Activated CD4-positive, CD25-positive, alpha-beta regulatory T cell treated with anti-CD3 and anti-CD28 coated beads, Interleukin-2, amount 50 U/mL, for 24 hours (primary cell): ENCODE results near the gene SLC8A3.
"Not testable (repeated sequence)": the region's sequence is repeated elsewhere in the genome, so short reads cannot be mapped to it uniquely, and the experiment has no call there.

Source experiments
- ATAC-seq, 2 donors: fragments of 150-1000 bp; cut with Tn5 transposase; one replicate each; pipeline ENCODE4 v1.10.0; 2021; ENCODE audit warnings: mild to moderate bottlenecking in 1 of 2, moderate library complexity in 1 of 2

The SLC8A3 gene, protein sequence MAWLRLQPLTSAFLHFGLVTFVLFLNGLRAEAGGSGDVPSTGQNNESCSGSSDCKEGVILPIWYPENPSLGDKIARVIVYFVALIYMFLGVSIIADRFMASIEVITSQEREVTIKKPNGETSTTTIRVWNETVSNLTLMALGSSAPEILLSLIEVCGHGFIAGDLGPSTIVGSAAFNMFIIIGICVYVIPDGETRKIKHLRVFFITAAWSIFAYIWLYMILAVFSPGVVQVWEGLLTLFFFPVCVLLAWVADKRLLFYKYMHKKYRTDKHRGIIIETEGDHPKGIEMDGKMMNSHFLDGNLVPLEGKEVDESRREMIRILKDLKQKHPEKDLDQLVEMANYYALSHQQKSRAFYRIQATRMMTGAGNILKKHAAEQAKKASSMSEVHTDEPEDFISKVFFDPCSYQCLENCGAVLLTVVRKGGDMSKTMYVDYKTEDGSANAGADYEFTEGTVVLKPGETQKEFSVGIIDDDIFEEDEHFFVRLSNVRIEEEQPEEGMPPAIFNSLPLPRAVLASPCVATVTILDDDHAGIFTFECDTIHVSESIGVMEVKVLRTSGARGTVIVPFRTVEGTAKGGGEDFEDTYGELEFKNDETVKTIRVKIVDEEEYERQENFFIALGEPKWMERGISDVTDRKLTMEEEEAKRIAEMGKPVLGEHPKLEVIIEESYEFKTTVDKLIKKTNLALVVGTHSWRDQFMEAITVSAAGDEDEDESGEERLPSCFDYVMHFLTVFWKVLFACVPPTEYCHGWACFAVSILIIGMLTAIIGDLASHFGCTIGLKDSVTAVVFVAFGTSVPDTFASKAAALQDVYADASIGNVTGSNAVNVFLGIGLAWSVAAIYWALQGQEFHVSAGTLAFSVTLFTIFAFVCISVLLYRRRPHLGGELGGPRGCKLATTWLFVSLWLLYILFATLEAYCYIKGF

DNA sequence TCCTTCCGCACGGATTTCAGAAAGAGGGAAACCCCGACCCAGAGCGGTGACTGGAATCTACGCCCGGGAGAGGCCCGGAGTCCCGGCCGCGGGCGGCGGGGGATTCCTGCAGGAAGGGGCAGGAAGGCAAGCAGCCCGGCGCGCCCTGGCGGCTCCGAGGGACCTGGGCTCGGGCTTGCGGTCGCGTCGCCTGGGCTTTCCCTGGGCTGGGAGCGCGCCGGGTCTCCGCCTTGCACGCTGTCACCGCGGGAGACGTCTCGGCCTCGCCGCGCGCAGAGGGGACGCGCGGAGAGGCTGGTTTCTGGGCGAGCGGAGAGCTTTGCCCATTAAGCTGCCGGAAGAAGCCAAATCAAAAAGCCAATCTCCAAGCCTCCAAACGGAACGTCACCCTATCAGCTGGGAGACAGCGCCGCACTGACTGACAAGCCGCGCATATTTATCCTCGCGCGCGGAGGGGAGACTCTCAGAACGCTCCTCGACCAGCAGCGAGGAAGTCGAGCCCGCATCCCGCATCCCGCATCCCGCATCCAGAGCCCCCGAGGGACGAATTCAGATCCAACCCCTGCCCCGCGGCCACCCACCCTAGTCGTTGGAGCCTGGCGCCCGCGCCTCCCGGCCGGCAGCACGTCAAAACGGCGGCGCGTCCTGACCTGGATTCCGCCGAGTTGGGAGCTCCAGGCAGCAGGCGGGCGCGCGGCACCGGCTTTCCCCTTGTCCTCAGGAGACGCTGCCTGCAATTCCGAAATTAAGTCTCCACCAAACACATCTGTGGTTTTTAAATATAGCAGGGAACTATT, at the start of gene SLC8A3:
SLC8A3 (minus strand) TSS at position 293 of the 797 bp plus-strand sequence. CDS start 20,529 bp downstream, outside the sequence.
- peak; percentile 34 to 36 for ATAC-seq

DNA sequence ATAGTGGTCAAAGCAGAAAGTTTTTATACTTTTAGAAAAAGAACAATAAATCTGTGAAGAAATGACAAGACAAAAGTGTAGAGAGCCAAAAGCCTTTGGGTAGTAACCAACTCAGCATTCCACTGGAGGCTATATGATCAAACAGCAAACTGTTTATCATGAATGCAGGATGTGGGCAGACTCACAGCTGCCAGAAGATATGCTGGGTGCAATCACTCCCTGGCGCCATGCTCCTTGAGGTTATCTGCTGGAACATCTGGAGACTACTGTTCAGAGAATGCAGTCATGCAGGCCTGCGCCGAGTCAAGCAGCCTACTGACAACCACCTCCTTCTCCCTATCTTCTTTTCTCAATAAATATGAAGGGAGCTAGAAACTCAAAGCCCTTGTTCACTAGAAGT, 49.0 kb upstream of the SLC8A3 start:
- ATAC-seq, result no peak

DNA sequence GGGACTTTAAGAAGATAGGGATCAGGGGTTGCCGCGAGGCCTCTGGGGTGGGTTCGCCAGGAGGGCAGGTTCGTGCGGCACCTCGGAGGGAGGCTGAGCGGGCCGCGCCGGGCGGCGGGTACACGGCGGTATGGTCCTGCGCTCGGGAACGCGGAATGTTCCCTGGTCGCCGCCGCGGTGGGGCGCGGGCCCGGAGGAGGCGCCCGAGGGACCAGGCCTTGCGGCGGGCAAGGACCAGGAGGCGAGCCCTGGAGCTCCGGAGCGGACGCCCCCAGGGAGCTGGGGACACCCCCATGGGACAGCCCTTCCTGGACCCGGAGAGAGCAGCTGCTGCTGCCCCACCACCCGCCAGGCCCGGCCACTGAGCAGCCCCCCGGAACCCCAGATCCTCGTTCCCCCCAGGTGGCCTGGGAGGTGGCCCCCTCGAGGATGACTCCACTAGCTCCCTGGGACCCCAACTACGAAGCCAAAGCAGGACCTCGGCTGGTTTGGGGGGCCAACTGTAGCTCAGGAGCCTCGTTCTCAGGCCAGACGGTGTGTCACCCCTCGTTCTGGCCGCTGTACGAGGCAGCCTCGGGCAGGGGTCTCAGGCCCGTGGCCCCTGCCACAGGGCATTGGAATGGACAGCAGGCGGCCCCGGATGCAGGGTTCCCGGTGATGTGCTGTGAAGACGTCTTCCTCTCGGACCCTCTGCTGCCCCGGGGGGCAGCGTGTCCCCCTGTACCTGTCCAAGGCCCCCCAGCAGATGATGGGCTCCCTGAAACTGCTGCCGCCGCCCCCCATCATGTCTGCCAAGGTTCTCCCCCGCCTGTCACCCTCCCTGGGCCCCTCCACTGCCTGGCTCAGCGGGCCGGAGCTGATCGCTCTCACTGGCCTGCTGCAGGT, 45.6 kb upstream of the SLC8A3 start:
- ATAC-seq, result no peak

DNA sequence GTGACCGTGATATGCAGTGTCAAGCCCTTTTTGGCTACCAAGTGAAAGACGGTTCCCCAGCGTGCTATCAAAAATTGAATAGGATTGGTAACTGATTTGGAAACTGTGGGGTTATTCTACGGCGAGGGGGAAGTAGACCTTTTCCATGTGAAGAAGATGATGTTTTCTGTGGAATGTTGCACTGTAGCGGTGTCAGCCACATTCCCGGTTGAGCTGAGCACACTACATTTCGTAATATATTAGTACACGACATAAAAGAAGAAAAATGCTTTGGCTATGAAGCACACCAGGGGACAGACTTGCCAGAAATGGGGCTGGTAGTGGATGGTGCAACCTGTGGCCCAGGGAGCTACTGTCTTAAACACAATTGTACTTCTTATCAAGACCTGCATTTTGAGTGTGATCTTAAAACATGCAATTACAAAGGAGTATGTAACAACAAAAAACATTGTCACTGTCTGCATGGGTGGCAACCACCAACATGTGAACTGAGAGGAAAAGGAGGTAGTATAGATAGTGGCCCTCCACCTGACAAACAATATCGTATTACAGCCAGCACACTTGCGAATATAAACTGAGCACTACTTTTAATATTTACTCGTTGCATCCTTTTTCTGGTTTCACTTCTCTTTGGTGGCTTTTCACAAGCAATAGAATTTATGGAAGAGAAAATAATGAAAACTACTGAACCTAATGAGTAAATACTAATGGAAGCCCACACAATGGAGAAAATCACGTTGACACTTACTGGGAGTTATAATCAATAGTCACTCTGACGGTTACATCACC, 43.2 kb upstream of the SLC8A3 start:
- not testable (repeated sequence) for ATAC-seq

DNA sequence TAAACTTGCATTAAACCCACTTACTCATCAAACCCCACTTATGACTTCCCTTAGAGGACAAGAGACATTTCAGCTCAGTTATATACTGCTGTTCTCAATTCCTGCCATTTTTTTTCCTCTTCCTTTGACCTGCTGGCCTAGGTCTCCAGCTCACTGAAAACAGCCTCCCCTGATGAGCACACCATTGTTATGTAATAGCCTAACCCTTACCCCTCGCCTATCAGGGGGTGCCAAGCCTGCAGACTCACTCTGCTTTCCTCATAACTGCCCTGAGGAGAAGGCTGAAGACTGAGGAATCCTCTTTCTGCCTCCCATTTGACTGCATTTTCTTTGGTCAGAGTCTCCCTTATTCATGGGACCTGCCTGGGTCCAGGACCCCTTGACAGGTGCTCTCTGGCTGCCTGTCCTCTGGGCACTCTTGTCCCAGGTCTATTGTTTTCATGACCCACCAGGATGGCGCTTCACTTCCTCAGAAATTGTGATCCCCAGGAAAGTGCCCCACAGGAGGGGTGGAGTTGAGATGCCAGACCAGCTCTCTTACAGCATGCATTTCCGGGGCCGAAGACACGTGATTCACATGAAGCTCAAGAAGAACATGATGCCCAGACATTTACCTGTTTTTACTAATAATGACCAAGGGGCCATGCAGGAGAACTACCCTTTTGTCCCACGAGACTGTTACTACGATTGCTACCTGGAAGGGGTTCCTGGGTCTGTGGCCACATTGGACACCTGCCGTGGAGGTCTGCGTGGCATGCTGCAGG, 41.3 kb upstream of the SLC8A3 start:
- ATAC-seq, result not testable (repeated sequence)

DNA sequence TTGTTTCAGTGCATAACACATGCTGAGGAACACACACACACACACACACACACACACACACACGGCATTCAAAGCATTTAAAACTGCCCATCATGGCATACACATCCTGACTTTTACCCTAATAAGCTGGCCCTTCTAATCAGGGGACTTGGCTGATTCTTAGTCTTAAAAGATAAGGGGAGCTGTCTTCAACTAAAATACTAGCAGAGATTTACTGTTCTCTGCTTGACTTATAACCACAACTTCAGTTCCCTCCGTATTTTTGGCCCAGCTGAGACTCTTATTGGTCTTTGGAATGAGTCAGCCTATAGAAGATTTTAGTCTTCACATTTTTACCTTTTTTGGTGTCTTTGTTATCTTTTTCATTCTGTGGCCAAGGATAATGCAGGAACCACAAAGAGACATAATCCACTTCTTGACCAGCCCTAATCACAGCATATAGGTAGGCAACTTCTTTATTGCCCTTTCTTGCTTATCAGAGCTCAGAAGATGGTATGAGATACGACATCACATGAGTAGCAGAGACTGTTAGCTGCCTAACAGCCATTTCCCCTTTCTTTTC, 25.1 kb upstream of the SLC8A3 start:
- no peak for ATAC-seq

DNA sequence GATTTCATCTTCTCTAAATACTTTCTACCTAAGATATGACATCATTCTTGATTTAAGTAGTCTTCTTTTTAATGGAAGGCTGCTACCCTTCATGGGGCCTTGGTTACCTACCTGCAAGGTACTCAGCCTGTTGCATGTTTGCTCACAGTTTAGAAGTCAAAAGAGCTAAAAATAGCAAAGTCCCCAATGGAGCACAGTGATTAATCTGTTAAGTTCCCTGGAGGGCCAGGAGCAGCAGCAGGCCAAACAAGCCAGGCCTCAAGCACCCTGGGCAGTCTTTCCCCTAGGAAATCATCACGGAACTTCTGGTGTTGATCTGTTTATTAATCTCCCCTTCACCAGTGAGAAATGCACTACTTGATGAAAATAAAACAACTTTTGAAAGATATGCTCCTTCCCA, 24.0 kb upstream of the SLC8A3 start:
- no peak for ATAC-seq

DNA sequence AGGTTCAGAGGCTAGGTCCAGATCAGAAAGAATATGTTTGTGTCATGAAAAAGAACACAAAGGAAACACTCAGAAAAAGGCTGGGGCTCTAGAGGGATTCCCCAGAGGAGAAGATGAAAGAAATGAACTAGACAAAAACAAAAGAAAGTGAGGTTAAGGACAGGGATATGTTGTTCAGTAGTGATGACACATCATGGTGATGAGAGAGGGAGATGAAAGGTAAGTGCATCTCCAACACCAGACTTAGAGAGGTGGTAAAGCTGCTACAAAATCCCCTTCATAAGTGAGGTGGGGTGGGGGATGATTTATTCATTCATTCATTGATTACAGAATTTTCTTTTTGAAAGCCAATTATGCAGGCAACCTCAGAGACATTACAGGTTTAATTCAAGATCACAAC, 19.6 kb upstream of the SLC8A3 start:
- no peak for ATAC-seq

DNA sequence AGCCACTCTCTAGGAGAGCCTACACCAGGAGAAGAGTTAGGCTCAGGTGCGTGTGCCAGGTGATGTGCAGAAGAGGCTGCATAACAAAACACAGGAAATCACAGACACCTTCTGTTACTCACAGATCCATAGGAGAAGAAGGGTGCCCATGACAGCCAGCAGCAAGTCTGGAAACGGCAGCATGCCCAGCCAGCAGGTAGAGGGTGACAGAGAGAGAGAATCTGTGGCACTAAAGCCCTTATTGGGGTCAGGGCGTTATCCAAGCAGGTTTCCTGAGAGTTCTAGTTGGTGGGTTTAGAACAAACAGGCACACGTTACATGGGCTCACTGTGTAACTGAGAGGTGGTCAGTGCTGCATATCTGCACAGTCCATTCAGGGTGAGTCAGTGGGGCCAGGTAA, 14.9 kb upstream of the SLC8A3 start:
- ATAC-seq, result no peak

DNA sequence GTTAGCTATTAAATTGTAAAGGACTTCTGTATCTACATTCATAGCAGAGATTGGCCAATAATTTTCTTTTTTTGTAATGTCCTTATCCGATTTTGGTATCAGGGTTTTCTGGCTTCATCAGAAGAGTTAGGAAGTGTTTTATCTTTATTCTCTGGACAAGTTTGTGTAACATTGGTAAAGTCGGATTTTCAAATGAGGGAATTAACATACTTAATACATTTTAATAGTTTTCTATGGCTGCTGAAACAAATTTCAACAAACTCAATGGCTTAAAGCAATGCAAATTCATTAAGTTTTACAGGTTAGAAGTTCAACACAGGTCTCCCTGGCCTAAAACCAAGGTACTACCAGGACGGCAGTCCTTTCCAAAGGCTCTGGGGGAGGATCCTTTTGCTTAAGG, 13.2 kb upstream of the SLC8A3 start:
- no peak for ATAC-seq

DNA sequence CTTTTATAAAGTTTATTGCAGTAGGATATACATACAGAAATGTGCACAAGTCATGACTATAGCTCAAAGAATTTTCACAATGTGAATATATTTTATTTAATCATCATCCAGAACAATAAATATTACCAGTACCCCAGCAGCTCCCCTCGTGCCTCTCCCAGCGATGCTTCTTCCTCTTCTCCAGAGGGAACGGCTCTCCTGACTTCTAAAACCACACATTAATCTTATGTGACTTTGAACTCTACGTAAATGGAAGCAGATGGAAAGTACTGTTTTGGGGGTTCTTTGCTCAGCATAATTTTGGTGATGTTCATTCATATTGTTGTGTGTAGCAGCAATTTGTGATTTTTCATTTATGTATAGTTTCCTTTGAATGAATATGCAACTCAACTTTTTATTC, 4.6 kb upstream of the SLC8A3 start:
- ATAC-seq, result no peak

DNA sequence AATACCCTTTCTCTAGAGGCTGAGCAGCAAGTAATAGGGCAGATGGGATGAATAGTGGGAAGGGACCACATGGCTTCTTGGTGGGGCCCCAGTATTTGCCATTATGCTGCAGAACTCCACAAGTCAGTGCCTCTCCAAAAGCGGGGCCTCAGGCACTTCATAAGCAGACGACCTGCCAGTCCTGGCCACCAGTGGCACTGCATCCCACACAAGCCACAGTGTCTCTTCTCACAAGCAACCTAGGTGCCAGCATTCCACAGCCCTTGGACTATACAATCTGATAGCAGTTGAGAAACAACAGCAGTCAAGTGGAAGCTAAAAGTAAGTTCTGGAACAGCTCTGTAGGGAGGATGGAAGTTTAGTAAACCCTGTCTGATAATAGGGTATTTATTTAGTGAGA, 4.2 kb upstream of the SLC8A3 start:
- ATAC-seq, result no peak

DNA sequence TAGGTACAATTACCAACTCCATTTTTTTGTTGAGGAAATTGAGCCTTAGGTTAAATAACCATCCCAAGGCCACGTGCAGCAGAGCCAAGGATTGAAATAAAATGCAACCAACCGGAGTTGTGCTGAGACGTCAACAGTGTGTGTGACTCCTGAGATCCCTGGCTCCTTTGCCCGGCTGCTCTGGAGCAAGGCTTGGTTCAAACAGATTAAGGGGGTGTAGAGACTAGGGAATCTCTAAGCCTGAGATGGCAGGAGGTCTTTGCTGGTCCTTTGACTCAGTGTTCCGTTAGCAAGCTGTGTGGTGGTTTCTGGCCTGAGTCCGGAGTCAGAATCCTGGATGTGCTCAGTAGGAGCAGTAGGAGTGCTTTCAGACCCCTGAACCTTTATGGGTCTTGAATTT, 1.4 kb upstream of the SLC8A3 start:
- ATAC-seq, result no peak

DNA sequence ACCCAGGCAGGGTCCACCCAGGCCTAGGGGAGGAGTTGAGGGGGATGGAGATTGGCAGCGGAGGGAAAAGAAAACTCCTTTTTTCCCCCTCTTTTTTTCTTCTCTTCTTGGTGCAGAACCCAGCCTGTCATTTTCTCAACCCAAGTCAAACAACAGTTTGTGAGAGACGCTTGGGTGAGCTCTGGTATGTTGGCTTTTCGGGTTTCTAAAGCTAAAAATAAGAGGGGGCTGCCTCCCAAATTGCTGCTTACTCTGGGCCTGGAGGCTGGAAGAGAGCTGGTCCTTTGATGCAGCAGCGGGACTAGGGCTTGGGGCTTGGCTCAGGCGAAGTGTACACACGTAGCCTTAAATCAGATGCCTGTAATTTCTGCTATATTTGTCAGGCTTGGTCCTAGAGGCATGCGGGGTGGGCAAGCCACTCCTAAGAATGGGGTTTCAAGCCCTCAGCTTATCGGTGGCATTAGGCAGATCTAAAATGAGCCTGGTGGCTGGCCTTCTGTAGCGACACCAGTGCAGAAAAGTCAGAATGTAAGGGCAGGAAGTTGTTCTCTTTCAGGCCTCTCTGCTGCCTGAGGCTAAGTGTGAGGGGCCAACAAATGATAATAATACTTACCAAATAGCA, 816 bp upstream of the SLC8A3 start:
- no peak for ATAC-seq

DNA sequence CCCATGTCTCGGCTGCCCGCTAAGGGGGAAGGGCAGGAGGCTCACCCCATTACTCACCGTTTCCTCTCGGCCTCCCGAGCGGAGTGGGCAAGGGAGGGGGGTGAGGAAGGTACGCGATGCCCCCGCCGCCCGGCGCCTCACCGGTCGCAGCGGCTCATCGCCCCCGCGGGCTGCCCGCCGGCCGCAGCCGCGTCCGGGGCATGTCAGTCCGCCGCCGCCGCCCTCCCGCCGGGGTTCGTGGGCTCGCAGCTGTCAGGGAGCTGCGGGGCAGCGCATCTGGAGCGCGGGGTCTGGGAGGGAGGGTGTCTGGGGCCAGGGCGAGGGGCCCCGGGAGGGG, 461 bp downstream of the SLC8A3 start:
- ATAC-seq, result peak in 1 of 2 donors; percentile 14

DNA sequence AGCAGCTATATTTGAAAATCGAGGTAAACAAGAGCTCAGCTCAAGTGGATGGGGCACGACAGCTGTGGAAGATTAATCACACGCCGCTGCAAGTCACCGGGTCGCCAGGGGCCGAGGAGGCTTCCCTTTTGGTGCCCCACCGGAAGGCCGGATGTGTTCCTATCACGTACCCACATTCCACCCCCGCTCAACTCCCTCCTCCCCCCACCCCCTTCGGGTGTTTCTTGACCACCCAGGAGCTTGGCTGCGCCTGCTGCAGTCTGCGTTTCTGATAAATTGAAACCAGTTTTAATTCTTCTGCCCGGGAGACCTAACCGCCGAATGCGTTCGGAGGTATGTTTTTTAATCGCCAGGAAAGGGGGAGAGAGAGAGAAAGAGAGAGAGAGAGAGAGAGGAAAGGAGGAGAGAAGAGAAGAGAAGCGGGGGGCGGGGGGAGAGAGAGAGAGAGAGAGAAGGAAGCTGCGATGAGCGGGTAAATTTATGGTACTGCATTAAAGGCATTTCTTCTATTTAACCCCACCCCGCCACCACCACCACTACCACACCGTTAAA, 1.8 kb downstream of the SLC8A3 start:
- ATAC-seq, result no peak

DNA sequence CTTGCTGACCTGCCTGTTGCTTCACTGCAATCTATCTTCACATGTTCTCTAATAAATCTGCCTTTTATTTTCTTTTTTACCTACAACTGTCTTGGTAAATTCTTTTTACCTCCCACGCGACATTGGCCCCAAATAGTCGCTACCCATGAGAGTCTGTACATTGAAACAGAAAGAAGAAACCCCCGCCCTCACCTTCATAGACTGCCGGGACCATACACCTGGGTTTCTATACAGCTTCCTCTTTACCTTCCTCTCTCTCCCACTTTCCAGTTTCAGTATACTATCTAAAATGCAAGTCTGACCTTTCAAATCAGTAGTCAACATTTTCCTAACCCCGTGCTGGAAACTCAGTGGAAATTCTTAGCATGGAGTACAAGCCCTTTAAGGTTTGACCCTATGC, 4.8 kb downstream of the SLC8A3 start:
- no peak for ATAC-seq

DNA sequence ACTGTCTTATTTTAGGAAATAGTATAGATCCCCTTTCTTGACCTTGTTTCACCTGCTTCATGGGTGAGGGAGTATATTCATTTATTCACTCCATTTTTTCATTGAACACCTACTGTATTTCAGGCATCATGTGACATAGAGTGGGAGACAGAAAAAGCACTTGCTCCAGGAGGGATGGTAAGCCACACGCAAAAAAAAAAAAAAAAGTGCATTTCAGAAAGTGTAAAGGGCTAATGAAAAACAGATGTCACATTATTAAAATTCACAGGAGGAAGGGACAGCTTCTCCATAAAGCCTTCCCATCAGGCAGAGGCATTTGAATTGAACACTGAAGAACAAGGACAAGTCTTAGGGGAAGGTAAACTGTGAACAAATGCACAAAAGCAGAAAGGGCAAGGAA, 7.5 kb downstream of the SLC8A3 start:
- no peak for ATAC-seq

DNA sequence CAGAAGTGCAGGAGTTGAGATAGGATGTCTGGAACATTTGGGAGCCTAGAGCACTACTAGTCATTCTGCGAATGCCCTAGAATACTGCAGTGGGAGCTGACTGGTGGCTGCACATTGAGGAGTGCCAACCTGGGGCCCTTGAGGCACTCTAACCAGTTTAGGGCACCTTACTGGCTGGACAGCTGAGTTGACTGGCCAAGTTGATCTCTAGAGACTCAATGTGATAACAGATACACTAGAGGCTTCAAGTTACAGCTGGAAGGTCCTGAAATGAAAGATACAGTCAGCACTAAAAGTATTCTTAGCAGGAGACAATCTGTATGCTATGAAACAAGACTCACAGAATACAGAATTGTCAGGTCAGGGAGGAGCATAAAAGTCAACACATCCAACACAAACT, 8.0 kb downstream of the SLC8A3 start:
- no peak for ATAC-seq
